ENCODE measurements around the gene NET1.

The NET1 gene

GRCh38 chr10:5416981-5417380 is 4.6 kb downstream of the NET1 start:
- TF ChIP-seq NFIC (IDR thresholded peaks at IDR 0.05) (no peak), FOXM1 (IDR thresholded peaks at IDR 0.05; ENCODE audit: borderline replicate concordance, low read depth) (no peak), TCF12 (IDR thresholded peaks at IDR 0.05; ENCODE audit: low read depth) (no peak), REST (IDR thresholded peaks at IDR 0.05; ENCODE audit: low read depth) (no peak), ZBTB7A (IDR thresholded peaks at IDR 0.05; ENCODE audit: low read depth) (no peak), RAD21 (IDR thresholded peaks at IDR 0.05; ENCODE audit: low read depth) (no peak), EGR1 (IDR thresholded peaks at IDR 0.05) (no peak), CEBPB (IDR thresholded peaks at IDR 0.05) (no peak), TAF1 (IDR thresholded peaks at IDR 0.05; ENCODE audit: low read depth) (no peak)

- TF ChIP-seq TCF12 (IDR thresholded peaks at IDR 0.05; ENCODE audit: low read depth): no peak
- TF ChIP-seq MAX (IDR thresholded peaks at IDR 0.05): no peak
- TF ChIP-seq USF1 (IDR thresholded peaks at IDR 0.05): no peak
- no peak for TF ChIP-seq FOXM1 (IDR thresholded peaks at IDR 0.05; ENCODE audit: borderline replicate concordance, low read depth)
- no peak for TF ChIP-seq YY1 (IDR thresholded peaks at IDR 0.05; ENCODE audit: low read depth)
- TF ChIP-seq TEAD4 (IDR thresholded peaks at IDR 0.05): no peak
- TF ChIP-seq EGR1 (IDR thresholded peaks at IDR 0.05): no peak
- no peak for TF ChIP-seq EP300 (IDR thresholded peaks at IDR 0.05; ENCODE audit: borderline replicate concordance)
- no peak for TF ChIP-seq CEBPB (IDR thresholded peaks at IDR 0.05)
- TF ChIP-seq NFIC (IDR thresholded peaks at IDR 0.05): no peak
- no peak for TF ChIP-seq CREB1 (IDR thresholded peaks at IDR 0.05; ENCODE audit: low read depth)
- no peak for TF ChIP-seq REST (IDR thresholded peaks at IDR 0.05; ENCODE audit: low read depth)
- no peak for TF ChIP-seq ZBTB7A (IDR thresholded peaks at IDR 0.05; ENCODE audit: low read depth)
- no peak for TF ChIP-seq TAF1 (IDR thresholded peaks at IDR 0.05; ENCODE audit: low read depth)
These were observed 6.2 kb downstream of the NET1 start for GRCh38 chr10:5418584-5418983.

GRCh38 chr10:5419466-5420094 is 7.2 kb downstream of the NET1 start:
- TF ChIP-seq TAF1 (IDR thresholded peaks at IDR 0.05; ENCODE audit: low read depth) (no peak), EGR1 (IDR thresholded peaks at IDR 0.05) (no peak), ZBTB7A (IDR thresholded peaks at IDR 0.05; ENCODE audit: low read depth) (no peak), EP300 (IDR thresholded peaks at IDR 0.05; ENCODE audit: borderline replicate concordance) (no peak), TCF12 (IDR thresholded peaks at IDR 0.05; ENCODE audit: low read depth) (no peak), REST (IDR thresholded peaks at IDR 0.05; ENCODE audit: low read depth) (no peak), NFIC (IDR thresholded peaks at IDR 0.05) (no peak), FOXM1 (IDR thresholded peaks at IDR 0.05; ENCODE audit: borderline replicate concordance, low read depth) (no peak), MAX (IDR thresholded peaks at IDR 0.05) (no peak), YY1 (IDR thresholded peaks at IDR 0.05; ENCODE audit: low read depth) (no peak), USF1 (IDR thresholded peaks at IDR 0.05) (no peak), RAD21 (IDR thresholded peaks at IDR 0.05; ENCODE audit: low read depth) (no peak), TEAD4 (IDR thresholded peaks at IDR 0.05) (no peak), CEBPB (IDR thresholded peaks at IDR 0.05) (no peak), CREB1 (IDR thresholded peaks at IDR 0.05; ENCODE audit: low read depth) (no peak)

GRCh38 chr10:5423771-5424170 is 11.4 kb downstream of the NET1 start:
- no peak for TF ChIP-seq NFIC (IDR thresholded peaks at IDR 0.05)

- TF ChIP-seq RAD21 (IDR thresholded peaks at IDR 0.05; ENCODE audit: low read depth) (no peak), REST (IDR thresholded peaks at IDR 0.05; ENCODE audit: low read depth) (no peak), CEBPB (IDR thresholded peaks at IDR 0.05) (no peak), CREB1 (IDR thresholded peaks at IDR 0.05; ENCODE audit: low read depth) (no peak)
These were observed 12.4 kb downstream of the NET1 start for GRCh38 chr10:5424751-5425150.
